Upper lobe of right lung (tissue), 1 donor: ENCODE measurements around the gene RBM17. TPM values are rescaled to one million over a fixed set of nuclear protein-coding genes. Genes with fewer than 3 reads are reported as not detected.
A peak's percentile ranks its signal among the peaks of the same experiment; 100 is the strongest.

Source experiments
- ATAC-seq: fragments of 200-7000 bp; cut with Tn5 transposase; one replicate; pipeline ENCODE4 v1.9.1; 2020; ENCODE audit warnings: mild to moderate bottlenecking, moderate library complexity
- DNase-seq: peaks from one replicate; pipeline ENCODE4 v3.0.0-alpha.2; 2020
- H3K27ac ChIP-seq: fragments of 200-600 bp; one replicate; pipeline ENCODE4 v1.8.0; 2022
- H3K27me3 ChIP-seq: fragments of 200-600 bp; one replicate; pipeline ENCODE4 v1.8.0; 2022; ENCODE audit warnings: mild to moderate bottlenecking
- H3K36me3 ChIP-seq: fragments of 200-600 bp; one replicate; pipeline ENCODE4 v1.8.0; 2022
- H3K4me1 ChIP-seq: fragments of 200-600 bp; one replicate; pipeline ENCODE4 v1.8.0; 2022
- H3K4me3 ChIP-seq: fragments of 200-600 bp; one replicate; pipeline ENCODE4 v1.8.0; 2022; ENCODE audit warnings: mild to moderate bottlenecking
- H3K9me3 ChIP-seq: fragments of 200-600 bp; one replicate; pipeline ENCODE4 v1.8.0; 2022
- intact Hi-C: fragments of 100-400 bp; cut with DNase I; formaldehyde crosslinking; loops from one replicate; pipeline ENCODE4 v1.11.0; 2022
- total RNA-seq: library from RNA; stranded (reverse); fragmentation: NEBNext Ultra II Directional; extraction: Animal tissue kit (Norgen Biotek cat#: 25700); gene quantifications from one replicate; pipeline ENCODE4 v1.2.1, GENCODE V29; 2021
- TF ChIP-seq, protein P1 (sequence below): fragments of 200-600 bp; IDR thresholded peaks from one replicate; pipeline ENCODE4 v1.8.0; 2022; ENCODE audit warnings: antibody characterized with exemption
- donor health status: DM: no; HTN: yes; CAD: no; lungs with severe emphysema.

RBM17 gene
- total RNA-seq, 1 donor from 2014 or later: 92.5 TPM

GRCh38 chr10:6143181-6143580 is 54.3 kb downstream of the RBM17 start:
- Histone ChIP-seq H3K9me3 (no peaks in the 10 kb centered on the region), H3K4me3 (no peak overlapping the region), H3K4me1 (peaks cover 16% of the 10 kb centered on the region), H3K27ac (no peak overlapping the region), H3K36me3 (no peaks in the 10 kb centered on the region), H3K27me3 (no peaks in the 10 kb centered on the region)
- intact Hi-C loops: loop anchor here (10.0 kb wide), 1 partner anchor 62 kb away; the partner anchor contains the start of gene PFKFB3
- DNase-seq (no peak), ATAC-seq (no peak)
- TF ChIP-seq, protein P1, sequence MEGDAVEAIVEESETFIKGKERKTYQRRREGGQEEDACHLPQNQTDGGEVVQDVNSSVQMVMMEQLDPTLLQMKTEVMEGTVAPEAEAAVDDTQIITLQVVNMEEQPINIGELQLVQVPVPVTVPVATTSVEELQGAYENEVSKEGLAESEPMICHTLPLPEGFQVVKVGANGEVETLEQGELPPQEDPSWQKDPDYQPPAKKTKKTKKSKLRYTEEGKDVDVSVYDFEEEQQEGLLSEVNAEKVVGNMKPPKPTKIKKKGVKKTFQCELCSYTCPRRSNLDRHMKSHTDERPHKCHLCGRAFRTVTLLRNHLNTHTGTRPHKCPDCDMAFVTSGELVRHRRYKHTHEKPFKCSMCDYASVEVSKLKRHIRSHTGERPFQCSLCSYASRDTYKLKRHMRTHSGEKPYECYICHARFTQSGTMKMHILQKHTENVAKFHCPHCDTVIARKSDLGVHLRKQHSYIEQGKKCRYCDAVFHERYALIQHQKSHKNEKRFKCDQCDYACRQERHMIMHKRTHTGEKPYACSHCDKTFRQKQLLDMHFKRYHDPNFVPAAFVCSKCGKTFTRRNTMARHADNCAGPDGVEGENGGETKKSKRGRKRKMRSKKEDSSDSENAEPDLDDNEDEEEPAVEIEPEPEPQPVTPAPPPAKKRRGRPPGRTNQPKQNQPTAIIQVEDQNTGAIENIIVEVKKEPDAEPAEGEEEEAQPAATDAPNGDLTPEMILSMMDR: no peak

- Histone ChIP-seq H3K4me3 (peak overlapping the region; percentile 79), H3K4me1 (peaks cover 16% of the 10 kb centered on the region), H3K9me3 (no peaks in the 10 kb centered on the region), H3K36me3 (no peaks in the 10 kb centered on the region), H3K27me3 (no peaks in the 10 kb centered on the region), H3K27ac (peak overlapping the region; percentile 84)
- peak; percentile 96 for DNase-seq
- intact Hi-C loops: loop anchor here (10.0 kb wide), 1 partner anchor 60 kb away; the partner anchor contains the start of gene PFKFB3
- TF ChIP-seq, protein P1: no peak
- peak; percentile 95 for ATAC-seq
Measured at GRCh38 chr10:6144406-6145165, 55.8 kb downstream of the RBM17 start.

DNA sequence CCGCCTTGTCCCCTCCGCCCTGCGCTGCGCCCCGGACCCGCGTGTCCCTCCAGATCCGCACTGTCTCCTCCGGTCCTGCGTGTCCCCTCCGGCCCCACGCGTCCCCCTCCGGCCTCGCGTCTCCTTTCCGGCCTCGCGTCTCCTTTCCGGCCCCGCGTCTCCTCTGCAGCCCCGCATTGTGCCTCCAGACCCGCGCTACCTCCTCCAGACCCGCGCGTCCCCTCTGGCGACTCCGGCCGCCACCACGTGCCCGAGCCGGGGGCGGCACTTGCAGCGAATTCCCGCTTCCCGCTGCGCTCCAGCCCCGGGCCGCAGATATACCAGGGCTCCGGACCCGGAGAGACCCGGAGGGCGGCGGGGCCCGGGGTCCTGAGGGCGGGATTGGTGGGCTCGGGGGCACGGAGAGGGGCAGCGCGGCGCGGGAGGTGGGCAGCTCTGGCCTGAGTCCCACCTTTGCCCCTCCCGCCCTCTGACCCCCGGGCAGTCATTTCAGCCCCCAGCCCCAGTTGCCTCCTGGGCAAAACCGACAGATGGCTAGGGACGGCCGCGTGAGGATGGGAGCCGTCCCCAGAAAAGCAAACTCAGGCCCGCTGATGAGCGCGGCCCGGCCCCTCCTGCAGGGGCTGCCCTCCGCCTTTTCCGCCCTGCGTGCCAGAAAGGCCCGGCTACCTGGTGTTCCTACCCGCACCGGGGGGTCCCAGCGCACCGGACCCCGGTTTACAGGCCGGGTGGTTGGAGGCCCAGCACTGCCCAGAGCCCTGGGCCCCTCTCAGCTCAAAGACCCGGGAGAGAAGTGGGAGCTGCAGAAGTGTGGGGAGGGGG is 56.5 kb downstream of the RBM17 start:
- TF ChIP-seq, protein P1: no peak
- peak overlapping the region; percentile 79 for H3K4me3 ChIP-seq
- H3K27me3 ChIP-seq: no peaks in the 10 kb centered on the region
- no peaks in the 10 kb centered on the region for H3K9me3 ChIP-seq
- no peaks in the 10 kb centered on the region for H3K36me3 ChIP-seq
- DNase-seq: no peak
- H3K27ac ChIP-seq: peak overlapping the region; percentile 84
- peak; percentile 25 for ATAC-seq
- intact Hi-C loops: loop anchor here (10.0 kb wide), 1 partner anchor 59 kb away; the partner anchor contains the start of gene PFKFB3
- peaks cover 13% of the 10 kb centered on the region for H3K4me1 ChIP-seq

- Histone ChIP-seq H3K27ac (peak overlapping the region; percentile 84), H3K9me3 (no peaks in the 10 kb centered on the region), H3K27me3 (no peaks in the 10 kb centered on the region), H3K4me3 (peak overlapping the region; percentile 79), H3K36me3 (no peaks in the 10 kb centered on the region), H3K4me1 (peaks cover 15% of the 10 kb centered on the region)
- DNase-seq (no peak), ATAC-seq (no peak)
- intact Hi-C loops: loop anchor here (10.0 kb wide), 1 partner anchor 59 kb away; the partner anchor contains the start of gene PFKFB3
- TF ChIP-seq, protein P1: no peak
Measured at GRCh38 chr10:6146013-6146785, 57.4 kb downstream of the RBM17 start.

DNA sequence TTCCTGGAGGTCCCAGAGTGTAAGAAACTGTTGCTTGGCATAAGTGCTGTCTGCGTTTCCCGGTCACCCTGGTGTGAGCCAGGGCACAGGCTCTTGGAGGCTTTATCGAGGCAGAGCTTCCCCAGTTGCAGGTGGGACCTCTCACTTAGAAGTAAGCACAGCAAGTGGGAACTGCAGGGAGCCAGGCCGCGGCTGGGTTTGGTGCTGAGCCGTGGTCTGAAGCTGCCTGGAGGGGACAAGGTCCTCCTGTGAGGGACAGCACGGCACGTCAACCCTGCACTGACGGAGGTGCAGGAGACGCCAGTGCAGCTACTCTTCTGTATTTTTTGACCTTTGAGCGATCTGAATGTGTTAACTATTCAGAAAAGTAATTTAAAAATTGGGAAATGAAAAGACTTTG is 58.1 kb downstream of the RBM17 start:
- TF ChIP-seq, protein P1: no peak
- DNase-seq: no peak

More for the DNA sequence above, 58.1 kb downstream of the RBM17 start:
- no peaks in the 10 kb centered on the region for H3K27me3 ChIP-seq
- ATAC-seq: no peak
- H3K27ac ChIP-seq: no peak overlapping the region
- intact Hi-C loops: loop anchor here (10.0 kb wide), 1 partner anchor 58 kb away; the partner anchor contains the start of gene PFKFB3
- H3K9me3 ChIP-seq: no peaks in the 10 kb centered on the region
- peaks cover 20% of the 10 kb centered on the region for H3K4me1 ChIP-seq
- H3K36me3 ChIP-seq: no peaks in the 10 kb centered on the region
- no peak overlapping the region for H3K4me3 ChIP-seq
